Non-pigmented ciliary epithelial cell (primary cell): ENCODE measurements around the gene SEPTIN7.
"Not testable (repeated sequence)": the region's sequence is repeated elsewhere in the genome, so short reads cannot be mapped to it uniquely, and the experiment has no call there.

ENCODE experiments used
- DNase-seq: peaks from one replicate; pipeline ENCODE4 v3.0.0-alpha.2; 2010; ENCODE audit warnings: low read depth

Gene SEPTIN7

DNA sequence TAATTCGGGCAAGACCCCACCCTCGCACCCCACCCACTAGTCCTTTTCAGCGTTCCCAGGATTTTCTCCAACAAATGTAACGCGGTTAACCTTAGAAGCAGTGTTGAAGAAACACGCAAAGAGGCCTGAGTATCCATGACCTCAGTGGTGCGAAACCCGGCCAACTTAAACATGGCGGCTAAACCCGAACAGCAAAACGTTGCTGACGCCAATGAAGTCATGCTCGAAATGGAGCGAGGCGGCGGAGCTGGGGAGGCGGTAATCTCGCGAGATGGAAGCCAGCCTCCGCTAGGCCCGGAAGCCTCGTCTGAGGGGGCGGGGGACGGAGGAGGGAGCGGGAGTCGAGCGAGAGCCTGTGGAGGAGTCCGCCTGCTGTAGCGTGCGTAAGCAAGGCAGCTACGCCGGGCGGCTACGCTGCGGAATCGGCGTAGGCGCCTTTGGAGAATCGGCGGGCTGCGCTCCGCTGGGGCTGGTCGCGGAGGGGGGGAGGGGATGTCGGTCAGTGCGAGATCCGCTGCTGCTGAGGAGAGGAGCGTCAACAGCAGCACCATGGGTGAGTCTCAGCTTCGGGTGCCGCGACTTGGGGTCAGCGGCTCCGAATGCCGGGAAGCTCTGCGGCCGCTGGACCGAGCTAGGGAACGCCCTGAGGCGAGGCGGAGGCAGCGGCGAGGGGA lies at the start of gene SEPTIN7:
TSS of gene SEPTIN7 (plus strand) at position 340 of the 674 bp plus-strand sequence. CDS start at position 493, 153 bp downstream.
- DNase-seq: peak; percentile 90

GRCh38 chr7:35752742-35753141 lies 48.1 kb upstream of the SEPTIN7 start:
- no peak for DNase-seq

- DNase-seq: no peak
These were observed 46.9 kb upstream of the SEPTIN7 start for GRCh38 chr7:35753761-35754603.

DNA sequence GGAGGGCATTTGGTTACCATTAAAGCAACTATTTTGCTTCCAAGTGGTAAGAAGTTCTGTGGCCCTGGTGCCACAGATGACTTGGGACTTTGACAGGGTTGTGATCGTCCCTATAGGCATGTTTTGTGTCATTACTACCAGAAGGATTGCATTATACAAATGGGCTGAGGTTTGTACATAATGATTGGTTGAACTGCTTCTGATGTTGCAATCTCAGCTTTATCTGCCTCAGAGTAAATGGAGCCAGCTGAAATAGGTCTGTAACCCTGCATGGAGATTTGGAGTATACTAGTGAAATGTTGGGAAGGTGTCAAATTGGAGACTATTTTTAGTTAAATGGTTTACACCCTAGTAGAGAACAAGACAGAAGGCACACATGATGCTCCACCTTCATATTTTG lies 46.1 kb upstream of the SEPTIN7 start:
- DNase-seq: no peak

- DNase-seq: no peak
These were observed 45.1 kb upstream of the SEPTIN7 start for GRCh38 chr7:35755711-35756110.

DNA sequence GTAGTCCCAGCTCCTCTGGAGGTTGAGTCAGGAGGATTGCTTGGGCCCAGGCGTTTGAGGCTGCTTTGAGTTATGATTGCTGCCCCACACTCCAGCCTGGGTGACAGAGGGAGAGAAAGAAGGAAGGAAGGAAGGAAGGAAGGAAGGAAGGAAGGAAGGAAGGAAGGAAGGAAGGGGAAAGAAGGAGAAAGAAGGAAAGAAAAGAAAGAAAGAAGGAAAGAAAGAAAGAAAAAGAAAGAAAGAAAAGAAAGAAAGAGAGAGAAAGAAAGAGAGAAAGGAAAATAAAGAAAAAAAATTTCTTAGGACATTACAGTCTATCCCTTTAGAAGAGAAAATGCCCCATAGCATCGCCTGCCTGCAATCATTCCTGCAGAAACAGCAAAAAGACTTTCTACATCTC lies 44.4 kb upstream of the SEPTIN7 start:
- DNase-seq: not testable (repeated sequence)

- no peak for DNase-seq
These were observed 43.3 kb upstream of the SEPTIN7 start for GRCh38 chr7:35757574-35757973.

- DNase-seq: no peak
These were observed 42.4 kb upstream of the SEPTIN7 start for GRCh38 chr7:35758421-35758820.

- no peak for DNase-seq
These were observed 40.6 kb upstream of the SEPTIN7 start for GRCh38 chr7:35760143-35760745.

DNA sequence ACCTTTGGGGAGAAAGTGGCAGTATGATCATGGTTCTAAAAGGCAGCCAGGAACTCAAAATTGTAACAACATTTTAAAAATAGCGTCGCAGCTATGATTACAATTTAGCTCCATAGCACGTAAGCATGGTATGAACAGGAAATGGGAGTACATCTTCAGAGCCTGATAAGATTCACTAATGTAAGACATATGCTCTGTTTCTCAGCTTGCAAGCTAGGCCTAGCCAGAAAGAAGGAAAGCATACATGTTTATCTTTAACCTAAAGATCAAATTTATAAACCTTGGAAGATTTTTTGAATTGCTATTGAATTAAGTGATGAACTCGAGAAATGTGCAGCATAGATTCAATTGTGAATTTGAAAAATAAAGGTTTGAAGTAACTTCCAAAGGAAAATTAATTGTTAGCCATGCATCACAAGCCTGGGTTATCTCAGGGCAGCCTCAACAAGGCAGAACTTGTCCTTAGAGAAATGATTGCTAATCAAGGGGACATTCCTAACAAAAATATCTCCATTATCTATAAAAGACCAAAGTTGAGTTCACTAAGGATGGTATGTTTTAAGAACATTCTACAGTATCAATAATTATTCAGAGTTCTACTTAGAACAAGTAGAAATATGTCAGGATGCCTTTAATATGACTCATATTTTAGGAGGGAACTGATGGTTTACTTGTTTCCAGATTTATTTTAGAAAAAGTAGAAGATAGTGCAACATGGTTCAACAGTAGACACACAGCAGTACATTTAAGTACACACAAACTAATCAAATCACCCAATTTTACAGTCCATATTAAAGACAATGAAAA lies 38.8 kb upstream of the SEPTIN7 start:
- peak; percentile 19 for DNase-seq

DNA sequence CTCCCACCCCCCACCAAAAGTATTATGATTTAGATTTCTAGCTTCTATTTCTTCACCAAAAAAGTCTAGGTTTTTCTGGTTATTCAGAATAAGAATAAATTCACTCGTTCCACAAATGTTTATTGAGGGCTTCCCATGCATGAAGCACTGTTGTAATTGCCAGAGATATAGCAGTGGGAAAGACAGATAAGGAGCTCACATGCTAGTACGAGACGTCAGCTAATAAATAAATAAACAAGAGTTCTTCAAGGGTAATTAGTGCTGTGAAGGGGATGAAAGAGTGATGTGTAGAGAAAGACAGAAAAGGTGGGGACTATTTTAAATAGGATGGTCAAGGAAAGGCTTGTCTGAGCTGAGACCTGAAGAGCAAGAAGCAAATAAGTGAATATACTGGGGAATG lies 38.1 kb upstream of the SEPTIN7 start:
- DNase-seq: no peak

DNA sequence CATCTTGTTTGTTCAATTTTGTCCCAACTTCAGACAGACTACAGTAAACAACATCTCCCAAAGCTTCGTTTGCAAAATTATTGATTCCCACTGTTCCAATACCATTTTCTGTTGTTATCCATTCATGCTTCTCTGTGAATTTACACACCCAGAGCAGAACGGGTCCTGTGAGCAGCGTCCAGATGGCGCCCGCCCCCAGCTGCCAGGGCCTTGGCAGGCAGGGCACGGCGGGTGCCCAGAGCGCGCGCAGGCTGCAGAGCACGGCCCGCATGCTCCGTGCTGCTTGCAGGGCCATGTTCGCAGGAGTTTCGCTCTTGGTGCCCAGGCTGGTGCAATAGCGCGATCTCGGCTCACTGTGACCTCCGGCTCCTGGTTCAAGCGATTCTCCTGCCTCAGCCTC lies 32.5 kb upstream of the SEPTIN7 start:
- no peak for DNase-seq

DNA sequence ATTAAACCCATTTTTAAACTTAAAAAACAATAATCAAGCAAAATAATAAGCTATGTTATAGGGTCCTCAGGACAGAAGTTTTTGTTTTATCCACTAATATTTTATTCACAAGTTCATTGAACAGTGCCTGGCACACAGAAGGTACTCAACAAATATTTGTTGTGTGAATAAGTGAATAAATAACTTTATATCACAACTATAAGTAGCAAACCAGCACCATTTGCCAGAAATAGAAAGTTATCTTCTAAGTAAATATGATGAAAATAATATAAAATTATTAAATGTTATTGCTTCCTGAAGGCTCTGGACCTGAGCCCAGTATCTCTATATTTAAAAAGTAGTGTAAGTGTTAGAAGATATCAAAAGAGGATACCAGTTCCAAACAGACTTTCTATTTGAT lies 29.1 kb upstream of the SEPTIN7 start:
- no peak for DNase-seq

- DNase-seq: no peak
These were observed 26.9 kb upstream of the SEPTIN7 start for GRCh38 chr7:35773994-35774393.

GRCh38 chr7:35776686-35777085 lies 24.2 kb upstream of the SEPTIN7 start:
- DNase-seq: no peak

DNA sequence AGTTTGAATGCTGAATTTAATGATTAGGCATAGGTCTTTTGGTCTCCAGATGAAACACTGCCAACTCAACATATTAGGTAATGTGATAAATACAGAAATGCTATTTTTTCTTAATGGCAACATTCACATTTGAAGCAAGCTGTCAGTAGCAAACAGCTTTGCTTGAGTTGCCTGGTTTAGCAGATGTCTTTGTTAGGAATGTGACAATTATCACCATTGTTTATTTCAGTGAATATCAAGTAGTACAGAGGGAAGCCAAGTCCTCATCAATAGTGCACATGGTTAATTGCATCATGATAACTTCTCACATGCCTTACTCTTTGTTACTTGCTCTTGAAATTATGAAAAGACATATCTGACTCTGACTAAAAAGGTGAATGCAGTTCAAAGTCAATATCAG lies 23.7 kb upstream of the SEPTIN7 start:
- no peak for DNase-seq

GRCh38 chr7:35780070-35780469 lies 20.8 kb upstream of the SEPTIN7 start:
- DNase-seq: no peak

GRCh38 chr7:35781200-35781701 lies 19.6 kb upstream of the SEPTIN7 start:
- DNase-seq: no peak

DNA sequence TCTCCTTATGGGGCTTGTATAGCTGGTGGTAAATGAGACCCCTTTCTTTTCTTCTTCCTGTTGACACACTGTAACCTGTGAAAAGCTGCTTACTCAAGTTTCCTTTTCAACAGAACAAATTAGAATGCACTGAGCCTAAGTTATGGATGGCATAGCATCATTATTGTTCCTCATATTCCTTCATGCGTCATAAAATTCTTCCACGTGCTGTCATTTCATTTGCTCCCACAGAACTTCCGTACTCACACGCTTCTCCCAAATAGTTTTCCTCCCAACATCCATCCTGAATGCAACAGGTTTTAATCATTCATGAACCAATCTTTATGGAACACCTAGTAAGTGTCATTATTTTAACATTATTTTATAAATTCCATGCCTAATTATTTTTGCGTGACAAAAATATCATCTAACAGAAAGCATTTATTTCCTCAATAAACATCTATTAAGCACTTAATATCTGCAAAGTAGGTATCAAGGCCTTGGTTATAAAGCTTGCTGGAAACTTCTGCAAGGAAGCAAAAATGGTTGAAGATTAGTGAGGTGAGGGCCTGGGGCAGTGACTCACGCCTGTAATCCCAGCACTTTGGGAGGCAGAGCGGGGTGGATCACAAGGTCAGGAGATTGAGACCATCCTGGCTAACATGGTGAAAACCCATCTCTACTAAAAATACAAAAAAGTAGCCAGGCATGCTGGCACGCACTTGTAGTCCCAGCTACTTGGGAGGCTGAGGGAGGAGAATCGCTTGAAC lies 18.9 kb upstream of the SEPTIN7 start:
- no peak for DNase-seq

DNA sequence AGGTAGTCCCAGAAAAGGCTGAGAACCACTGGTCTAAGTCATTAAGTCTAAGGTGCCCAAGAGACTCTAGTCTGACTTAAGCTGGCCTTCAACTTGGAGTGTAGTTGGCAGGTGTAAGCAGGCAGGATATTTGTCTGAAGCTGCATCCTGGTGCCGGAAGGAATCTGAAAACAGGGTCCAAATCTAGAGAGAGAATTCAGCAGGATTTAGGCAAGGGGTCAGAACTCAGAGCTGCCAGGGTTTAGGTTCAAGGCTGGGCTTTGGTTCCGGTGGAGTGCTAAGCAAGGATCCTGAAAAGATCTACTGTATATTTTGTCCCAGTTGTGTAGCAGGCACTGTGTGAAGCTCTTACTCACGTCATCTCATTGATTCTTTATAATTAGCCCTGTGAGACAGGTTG lies 16.5 kb upstream of the SEPTIN7 start:
- no peak for DNase-seq

- no peak for DNase-seq
These were observed 15.6 kb upstream of the SEPTIN7 start for GRCh38 chr7:35785250-35785649.
